GM10248 (cell line): ENCODE results near the gene ADGRG4.
"Not testable (repeated sequence)": the region's sequence is repeated elsewhere in the genome, so short reads cannot be mapped to it uniquely, and the experiment has no call there.

ENCODE experiments used
- CTCF ChIA-PET: fragments of 300-600 bp; sonication (Branson Sonifier 250); formaldehyde crosslinking; extraction: SDS; loops from one replicate; lab custom pipeline; 2021; ENCODE audit warnings: antibody characterized with exemption; lab: Yijun Ruan, JAX
- POLR2A ChIA-PET: fragments of 350-650 bp; sonication (Branson Sonifier 250); formaldehyde crosslinking; extraction: SDS; loops from one replicate; lab custom pipeline; 2020; ENCODE audit warnings: antibody characterized with exemption; lab: Yijun Ruan, JAX
- DNase-seq: peaks from one replicate; pipeline ENCODE4 v3.0.0; 2012; ENCODE audit errors: extremely low spot score
- TF ChIP-seq, protein P1 (sequence below): IDR thresholded peaks from 2 replicates; pipeline ENCODE4 v1.5.1; 2012; ENCODE audit warnings: mild to moderate bottlenecking, low read depth; ENCODE audit errors: extremely low read depth, missing control alignments, control extremely low read depth

Gene ADGRG4

DNA sequence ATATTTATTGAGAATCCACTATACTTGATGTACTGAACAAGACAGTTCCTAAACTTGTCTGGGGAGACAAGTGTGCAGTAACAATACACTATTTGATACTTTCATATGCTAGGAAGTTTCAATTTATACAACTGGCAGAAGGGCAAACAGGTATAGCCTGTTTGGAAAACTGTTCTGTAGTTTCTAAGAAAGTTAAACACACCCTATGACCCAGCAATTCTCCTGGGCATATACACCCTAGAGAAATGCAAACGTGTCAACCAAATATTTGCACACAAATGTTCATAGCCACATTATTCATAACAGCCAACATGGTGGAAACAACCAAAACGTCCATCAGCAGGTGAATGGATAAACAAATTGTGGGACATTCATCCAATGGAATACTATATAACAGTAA is 123.0 kb downstream of the ADGRG4 start:
- DNase-seq: no peak
- ChIA-PET POLR2A (no interaction called here), CTCF (no interaction called here)
- TF ChIP-seq, protein P1, sequence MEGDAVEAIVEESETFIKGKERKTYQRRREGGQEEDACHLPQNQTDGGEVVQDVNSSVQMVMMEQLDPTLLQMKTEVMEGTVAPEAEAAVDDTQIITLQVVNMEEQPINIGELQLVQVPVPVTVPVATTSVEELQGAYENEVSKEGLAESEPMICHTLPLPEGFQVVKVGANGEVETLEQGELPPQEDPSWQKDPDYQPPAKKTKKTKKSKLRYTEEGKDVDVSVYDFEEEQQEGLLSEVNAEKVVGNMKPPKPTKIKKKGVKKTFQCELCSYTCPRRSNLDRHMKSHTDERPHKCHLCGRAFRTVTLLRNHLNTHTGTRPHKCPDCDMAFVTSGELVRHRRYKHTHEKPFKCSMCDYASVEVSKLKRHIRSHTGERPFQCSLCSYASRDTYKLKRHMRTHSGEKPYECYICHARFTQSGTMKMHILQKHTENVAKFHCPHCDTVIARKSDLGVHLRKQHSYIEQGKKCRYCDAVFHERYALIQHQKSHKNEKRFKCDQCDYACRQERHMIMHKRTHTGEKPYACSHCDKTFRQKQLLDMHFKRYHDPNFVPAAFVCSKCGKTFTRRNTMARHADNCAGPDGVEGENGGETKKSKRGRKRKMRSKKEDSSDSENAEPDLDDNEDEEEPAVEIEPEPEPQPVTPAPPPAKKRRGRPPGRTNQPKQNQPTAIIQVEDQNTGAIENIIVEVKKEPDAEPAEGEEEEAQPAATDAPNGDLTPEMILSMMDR: no peak

DNA sequence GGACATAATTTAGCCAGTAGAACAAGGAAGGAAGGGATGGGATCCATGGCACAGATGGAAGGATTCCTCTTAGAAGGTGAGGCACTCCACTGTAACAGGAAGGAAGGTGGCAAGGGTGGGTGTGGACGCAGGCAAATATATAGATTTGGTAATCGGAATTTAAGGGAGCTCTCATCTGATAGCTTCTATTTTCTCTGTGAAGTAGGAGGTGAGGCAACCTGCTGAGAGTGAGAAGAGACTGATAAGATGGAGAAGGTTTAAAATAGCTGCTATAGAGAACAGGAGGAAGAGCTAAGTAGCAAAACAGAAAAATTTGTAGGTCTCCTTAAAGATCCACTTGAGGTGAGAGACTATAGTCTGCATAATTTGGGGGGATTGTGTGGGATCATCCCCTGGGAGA is 125.2 kb downstream of the ADGRG4 start:
- POLR2A ChIA-PET: no interaction called here

DNA sequence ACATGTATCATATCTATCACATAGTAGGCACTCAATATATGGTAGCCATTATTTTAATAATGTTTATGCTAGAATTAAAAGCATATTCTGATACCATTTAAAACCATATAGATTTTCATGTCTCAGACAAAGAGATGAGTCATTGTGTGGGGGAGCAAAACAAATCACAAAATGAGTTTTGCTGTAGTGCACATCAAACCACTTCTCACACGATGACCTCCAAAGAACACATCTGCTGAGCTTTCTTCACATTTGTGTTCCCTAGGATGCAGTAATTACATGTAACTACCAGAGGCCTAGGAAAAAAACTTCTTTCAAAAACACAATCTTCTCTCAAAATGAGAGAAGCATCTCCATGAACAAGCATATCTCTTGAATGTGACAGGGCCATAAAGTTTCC is 130.9 kb downstream of the ADGRG4 start:
- TF ChIP-seq, protein P1: no peak
- ChIA-PET POLR2A (no interaction called here), CTCF (no interaction called here)
- DNase-seq: no peak

More for the DNA sequence above, 125.2 kb downstream of the ADGRG4 start:
- DNase-seq: no peak
- CTCF ChIA-PET: no interaction called here
- TF ChIP-seq, protein P1: no peak

DNA sequence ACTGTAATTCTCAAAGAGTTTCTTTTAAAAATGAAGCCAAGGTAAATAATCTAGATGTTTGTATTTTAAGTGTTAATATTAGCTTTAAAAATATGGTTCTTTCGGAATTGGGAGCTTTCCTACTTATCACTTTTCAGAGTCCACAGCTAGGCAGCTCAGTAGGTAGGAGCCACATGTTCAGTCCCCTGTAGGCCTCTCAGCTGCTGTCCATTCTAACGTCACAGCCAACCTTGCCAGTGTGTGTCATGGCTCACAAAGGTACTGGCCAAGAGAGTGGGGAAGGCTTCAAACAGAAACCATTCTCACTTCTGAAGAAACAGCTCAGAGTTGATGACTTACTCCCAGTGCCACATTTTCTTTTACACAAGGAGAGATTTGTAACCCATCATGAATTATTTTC is 137.0 kb downstream of the ADGRG4 start:
- no peak for DNase-seq
- ChIA-PET POLR2A (no interaction called here), CTCF (no interaction called here)
- TF ChIP-seq, protein P1: no peak

DNA sequence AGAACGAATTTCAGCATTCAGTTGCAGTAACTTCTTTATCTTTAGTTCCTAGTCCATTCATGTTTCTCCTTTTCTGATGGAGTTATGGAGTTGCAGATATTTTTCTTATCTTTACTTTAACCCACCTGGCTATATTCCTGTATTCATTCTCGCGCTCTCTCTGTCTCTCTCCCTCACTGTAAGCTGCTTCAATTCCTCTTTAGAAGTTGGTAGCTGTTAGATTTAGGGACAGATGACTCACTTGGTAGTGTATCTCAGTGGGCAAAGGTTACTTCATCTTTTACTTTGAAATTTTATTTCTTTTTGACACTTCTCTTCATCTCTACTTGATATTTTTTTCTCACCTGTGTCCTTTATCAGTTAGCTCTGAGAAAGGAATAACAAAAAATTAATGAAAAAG is 137.4 kb downstream of the ADGRG4 start:
- CTCF ChIA-PET: no interaction called here
- POLR2A ChIA-PET: no interaction called here
- TF ChIP-seq, protein P1: no peak
- no peak for DNase-seq

DNA sequence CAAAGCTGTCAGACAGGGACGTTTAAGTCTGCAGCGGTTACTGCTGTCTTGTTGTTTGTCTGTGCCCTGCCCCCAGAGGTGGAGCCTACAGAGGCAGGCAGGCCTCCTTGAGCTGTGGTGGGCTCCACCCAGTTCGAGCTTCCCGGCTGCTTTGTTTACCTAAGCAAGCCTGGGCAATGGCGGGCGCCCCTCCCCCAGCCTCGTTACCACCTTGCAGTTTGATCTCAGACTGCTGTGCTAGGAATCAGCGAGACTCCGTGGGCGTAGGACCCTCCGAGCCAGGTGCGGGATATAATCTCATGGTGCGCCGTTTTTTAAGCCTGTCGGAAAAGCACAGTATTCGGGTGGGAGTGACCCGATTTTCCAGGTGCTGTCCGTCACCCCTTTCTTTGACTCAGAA is 144.9 kb downstream of the ADGRG4 start:
- DNase-seq, POLR2A ChIA-PET, CTCF ChIA-PET: not testable (repeated sequence)

DNA sequence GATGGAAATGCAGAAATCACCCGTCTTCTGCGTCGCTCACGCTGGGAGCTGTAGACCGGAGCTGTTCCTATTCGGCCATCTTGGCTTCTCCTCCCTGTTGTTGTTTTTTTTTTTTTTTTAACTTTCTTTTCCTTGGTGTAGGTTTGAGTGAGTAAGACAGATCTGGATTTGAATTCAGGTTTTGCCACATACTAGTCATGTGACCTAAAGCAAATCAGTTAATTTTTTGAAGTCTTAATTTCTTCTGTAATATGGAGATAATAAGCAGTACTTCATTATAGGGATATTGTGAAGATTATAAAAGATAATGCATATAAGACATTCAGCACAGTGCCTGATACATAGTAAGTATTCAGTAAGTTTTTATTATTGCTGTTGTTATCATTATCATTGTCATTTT is 145.4 kb downstream of the ADGRG4 start:
- POLR2A ChIA-PET: no interaction called here
- CTCF ChIA-PET: no interaction called here
- TF ChIP-seq, protein P1: no peak
- no peak for DNase-seq
